PC-9 (cell line): ENCODE results near the gene OBSCN. TPM values are rescaled to one million over a fixed set of nuclear protein-coding genes. Genes with fewer than 3 reads are reported as not detected.

Source experiments
- BruUV-seq: library from RNA; stranded (reverse); fragments of 400-500 nt; replicated peaks from 2 replicates; lab custom pipeline; 2021; lab: Mats Ljungman, UMichigan
- CTCF ChIA-PET: fragments of 300-600 bp; sonication (Branson Sonifier 250); formaldehyde crosslinking; loops from one replicate; lab custom pipeline; 2022; ENCODE audit warnings: antibody characterized with exemption; lab: Charles Lee
- POLR2A ChIA-PET: fragments of 300-600 bp; sonication (Branson Sonifier 250); formaldehyde crosslinking; loops from one replicate; lab custom pipeline; 2022; ENCODE audit warnings: antibody characterized with exemption; ENCODE audit not compliant: unreplicated experiment; lab: Charles Lee
- DNase-seq, 2 experiments: peaks; one replicate each; pipeline versions ENCODE4 v3.0.0 to v3.0.0-alpha.2; 2015 to 2022; ENCODE audit warnings: mixed read lengths in 1 of 2
- H2AFZ ChIP-seq: fragments of 200-600 bp; sonication (generic); 2 replicates; pipeline ENCODE4 v1.8.1; 2017; ENCODE audit warnings: antibody characterized with exemption
- H3F3A ChIP-seq: fragments of 200-600 bp; sonication (generic); 2 replicates; pipeline ENCODE4 v1.8.1; 2017; ENCODE audit warnings: antibody characterized with exemption, mild to moderate bottlenecking, low read depth; ENCODE audit not compliant: insufficient read depth
- H3K27ac ChIP-seq: fragments of 200-600 bp; sonication (generic); 2 replicates; pipeline ENCODE4 v1.6.1; 2016; ENCODE audit warnings: mixed run types
- H3K27me3 ChIP-seq: fragments of 200-600 bp; sonication (generic); 2 replicates; pipeline ENCODE4 v1.6.1; 2016; ENCODE audit warnings: low read depth, mixed run types; ENCODE audit not compliant: insufficient read depth
- H3K36me3 ChIP-seq: fragments of 200-600 bp; sonication (generic); 2 replicates; pipeline ENCODE4 v1.6.1; 2016; ENCODE audit warnings: low read depth, mixed run types
- H3K4me1 ChIP-seq: fragments of 200-600 bp; sonication (generic); replicated peaks from 2 replicates; pipeline ENCODE4 v1.6.1; 2016; ENCODE audit warnings: mixed run types; ENCODE audit not compliant: insufficient read depth
- H3K4me2 ChIP-seq: fragments of 200-600 bp; sonication (generic); 2 replicates; pipeline ENCODE4 v1.6.1; 2017; ENCODE audit warnings: mixed run types
- H3K4me3 ChIP-seq: fragments of 200-600 bp; sonication (generic); 2 replicates; pipeline ENCODE4 v1.6.1; 2016; ENCODE audit warnings: mixed run types
- H3K79me2 ChIP-seq: fragments of 200-600 bp; sonication (generic); 2 replicates; pipeline ENCODE4 v1.6.1; 2017; ENCODE audit warnings: low read depth, mixed run types
- H3K9me2 ChIP-seq: fragments of 200-600 bp; sonication (generic); 2 replicates; pipeline ENCODE4 v1.8.1; 2017; ENCODE audit warnings: mild to moderate bottlenecking; ENCODE audit not compliant: insufficient read depth
- H3K9me3 ChIP-seq: fragments of 200-600 bp; sonication (generic); 2 replicates; pipeline ENCODE4 v1.8.1; 2016; ENCODE audit warnings: low read depth; ENCODE audit not compliant: insufficient read depth
- H4K20me1 ChIP-seq: fragments of 200-600 bp; sonication (generic); 2 replicates; pipeline ENCODE4 v1.8.1; 2017; ENCODE audit not compliant: insufficient read depth
- EZH2 ChIP-seq: fragments of 200-600 bp; sonication (generic); IDR thresholded peaks from 2 replicates; pipeline ENCODE4 v1.8.0; 2017; ENCODE audit warnings: antibody characterized with exemption, low read depth
- intact Hi-C: fragments of 100-400 bp; cut with micrococcal nuclease; formaldehyde crosslinking; loops from one replicate; pipeline ENCODE4 v1.10.0; 2022; ENCODE audit not compliant: unreplicated experiment
- total RNA-seq: library from RNA; stranded (reverse); gene quantifications from 2 replicates; pipeline ENCODE4 v1.2.3, GENCODE V29; 2021
- TF ChIP-seq, protein P1 (sequence below): fragments of 200-600 bp; sonication (generic); conservative IDR thresholded peaks from 2 replicates; pipeline ENCODE4 v1.6.1; 2017; ENCODE audit warnings: mixed run types, antibody characterized with exemption, mild to moderate bottlenecking, moderate library complexity

Gene OBSCN
- total RNA-seq, 1 experiment from 2014 or later = 62.9 TPM

DNA sequence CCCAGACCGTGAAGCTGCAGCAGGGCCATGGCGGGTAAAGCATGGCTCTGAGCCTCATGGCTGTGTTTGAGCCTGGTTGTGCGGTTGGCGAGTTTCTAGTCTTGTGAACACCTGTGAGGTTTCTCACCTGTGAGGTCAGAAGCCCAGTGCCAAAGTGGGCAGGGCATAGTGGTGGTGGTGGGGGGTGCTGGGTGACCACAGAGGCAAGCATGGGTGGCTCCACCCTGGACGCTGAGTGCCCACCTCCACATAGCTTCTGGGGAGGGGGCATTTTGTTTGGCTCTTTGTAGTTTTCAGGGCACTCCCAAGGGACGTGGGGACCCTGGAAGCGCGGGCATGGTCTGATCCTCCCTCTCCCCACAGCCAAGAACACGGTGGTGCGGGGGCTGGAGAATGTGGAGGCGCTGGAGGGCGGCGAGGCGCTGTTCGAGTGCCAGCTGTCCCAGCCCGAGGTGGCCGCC is 107.7 kb downstream of the OBSCN start:
- no peaks in the 10 kb centered on the region for H3K36me3 ChIP-seq
- intact Hi-C loops = no loop called here
- no peaks in the 10 kb centered on the region for H4K20me1 ChIP-seq
- no peak overlapping the region for H3K4me2 ChIP-seq
- no peak overlapping the region for H3K27ac ChIP-seq
- no peaks in the 10 kb centered on the region for H3K4me1 ChIP-seq
- TF ChIP-seq, protein P1, sequence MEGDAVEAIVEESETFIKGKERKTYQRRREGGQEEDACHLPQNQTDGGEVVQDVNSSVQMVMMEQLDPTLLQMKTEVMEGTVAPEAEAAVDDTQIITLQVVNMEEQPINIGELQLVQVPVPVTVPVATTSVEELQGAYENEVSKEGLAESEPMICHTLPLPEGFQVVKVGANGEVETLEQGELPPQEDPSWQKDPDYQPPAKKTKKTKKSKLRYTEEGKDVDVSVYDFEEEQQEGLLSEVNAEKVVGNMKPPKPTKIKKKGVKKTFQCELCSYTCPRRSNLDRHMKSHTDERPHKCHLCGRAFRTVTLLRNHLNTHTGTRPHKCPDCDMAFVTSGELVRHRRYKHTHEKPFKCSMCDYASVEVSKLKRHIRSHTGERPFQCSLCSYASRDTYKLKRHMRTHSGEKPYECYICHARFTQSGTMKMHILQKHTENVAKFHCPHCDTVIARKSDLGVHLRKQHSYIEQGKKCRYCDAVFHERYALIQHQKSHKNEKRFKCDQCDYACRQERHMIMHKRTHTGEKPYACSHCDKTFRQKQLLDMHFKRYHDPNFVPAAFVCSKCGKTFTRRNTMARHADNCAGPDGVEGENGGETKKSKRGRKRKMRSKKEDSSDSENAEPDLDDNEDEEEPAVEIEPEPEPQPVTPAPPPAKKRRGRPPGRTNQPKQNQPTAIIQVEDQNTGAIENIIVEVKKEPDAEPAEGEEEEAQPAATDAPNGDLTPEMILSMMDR = no peak
- TF ChIP-seq EZH2 = no peak
- ChIA-PET CTCF (interaction anchor here (0.6 kb wide), 1 partner anchor 80 kb away, joined by 3 read pairs; no protein-coding TSS in a partner anchor), POLR2A (no interaction called here)
- no TSS peak for BruUV-seq
- H3F3A ChIP-seq = no peaks in the 10 kb centered on the region
- H3K27me3 ChIP-seq = no peaks in the 10 kb centered on the region
- H3K9me2 ChIP-seq = no peaks in the 10 kb centered on the region
- no peak overlapping the region for H3K4me3 ChIP-seq
- no peak for DNase-seq
- no peak overlapping the region for H2AFZ ChIP-seq
- peaks cover 5% of the 10 kb centered on the region for H3K9me3 ChIP-seq
- no peaks in the 10 kb centered on the region for H3K79me2 ChIP-seq

DNA sequence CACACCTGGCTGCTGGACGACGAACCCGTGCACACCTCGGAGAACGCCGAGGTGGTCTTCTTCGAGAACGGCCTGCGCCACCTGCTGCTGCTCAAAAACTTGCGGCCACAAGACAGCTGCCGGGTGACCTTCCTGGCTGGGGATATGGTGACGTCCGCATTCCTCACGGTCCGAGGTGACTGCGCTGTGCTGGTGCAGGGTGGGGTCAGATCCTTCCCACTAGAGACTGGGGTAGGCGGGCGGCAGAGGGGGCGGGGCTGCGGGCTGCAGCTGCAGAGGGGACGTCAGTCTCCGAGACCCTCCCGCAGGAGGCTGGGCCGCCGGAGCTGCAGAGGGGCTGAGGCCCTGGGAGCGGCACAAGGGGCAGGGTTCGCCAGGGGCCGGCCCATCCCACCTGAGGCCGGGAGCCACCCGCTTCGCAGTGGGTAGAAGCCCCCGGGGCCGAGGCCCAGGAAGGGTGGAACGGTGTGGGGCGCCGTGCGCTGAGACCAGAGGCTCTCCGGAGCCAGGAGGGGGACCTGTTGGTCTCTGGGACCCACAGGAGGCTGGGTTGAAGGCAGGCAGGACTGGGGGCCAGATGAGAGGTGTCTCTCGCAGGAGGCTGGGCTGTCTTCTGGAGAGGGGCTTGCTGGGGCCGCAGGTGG is 108.2 kb downstream of the OBSCN start:
- POLR2A ChIA-PET = interaction anchor here (0.6 kb wide), 1 partner anchor 14 kb away, joined by 4 read pairs; no protein-coding TSS in a partner anchor
- Histone ChIP-seq H3K79me2 (no peaks in the 10 kb centered on the region), H3K4me2 (no peak overlapping the region), H4K20me1 (no peaks in the 10 kb centered on the region), H3K9me3 (peaks cover 5% of the 10 kb centered on the region), H3K27me3 (no peaks in the 10 kb centered on the region), H2AFZ (no peak overlapping the region), H3K4me3 (no peak overlapping the region), H3K27ac (no peak overlapping the region), H3K4me1 (no peaks in the 10 kb centered on the region), H3K9me2 (no peaks in the 10 kb centered on the region), H3F3A (no peaks in the 10 kb centered on the region), H3K36me3 (no peaks in the 10 kb centered on the region)
- BruUV-seq = no TSS peak
- DNase-seq = no peak
- TF ChIP-seq, protein P1 = no peak
- TF ChIP-seq EZH2 = no peak
- CTCF ChIA-PET = no interaction called here
- intact Hi-C loops = no loop called here

DNA sequence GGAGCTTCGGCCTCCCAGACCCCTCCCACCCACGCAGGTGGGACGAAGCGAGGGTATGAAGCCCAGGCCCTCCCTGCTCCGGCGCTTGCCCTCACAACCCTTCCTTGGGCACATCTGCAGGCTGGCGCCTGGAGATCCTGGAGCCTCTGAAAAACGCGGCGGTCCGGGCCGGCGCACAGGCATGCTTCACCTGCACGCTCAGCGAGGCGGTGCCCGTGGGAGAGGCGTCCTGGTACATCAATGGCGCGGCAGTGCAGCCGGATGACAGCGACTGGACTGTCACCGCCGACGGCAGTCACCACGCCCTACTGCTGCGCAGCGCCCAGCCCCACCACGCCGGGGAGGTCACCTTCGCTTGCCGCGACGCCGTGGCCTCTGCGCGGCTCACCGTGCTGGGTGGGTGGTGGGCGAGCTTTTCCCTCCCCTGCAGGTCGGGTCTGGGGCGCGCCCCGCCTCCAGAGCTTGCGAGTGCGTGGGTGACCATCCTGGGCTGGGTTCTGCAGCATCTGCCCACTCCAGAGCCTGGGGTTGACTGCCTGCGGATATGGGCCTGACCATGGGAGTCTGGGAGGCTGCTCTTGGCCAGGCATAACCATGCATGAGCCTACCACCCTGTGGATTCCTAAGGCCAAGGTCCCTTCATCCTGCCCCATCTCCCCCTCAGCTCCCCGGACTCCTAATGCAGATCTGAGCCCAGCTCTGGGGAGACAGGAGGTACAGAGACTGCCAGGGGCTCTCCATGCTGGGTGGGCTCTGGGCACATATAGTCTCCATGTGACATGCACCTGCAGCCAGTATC is 108.9 kb downstream of the OBSCN start:
- CTCF ChIA-PET = no interaction called here
- no peaks in the 10 kb centered on the region for H3F3A ChIP-seq
- H2AFZ ChIP-seq = no peak overlapping the region
- no peaks in the 10 kb centered on the region for H3K36me3 ChIP-seq
- H3K9me2 ChIP-seq = no peaks in the 10 kb centered on the region
- no peaks in the 10 kb centered on the region for H3K79me2 ChIP-seq
- no peak for DNase-seq
- no peaks in the 10 kb centered on the region for H4K20me1 ChIP-seq
- no peak overlapping the region for H3K27ac ChIP-seq
- BruUV-seq = no TSS peak
- TF ChIP-seq, protein P1 = no peak
- TF ChIP-seq EZH2 = no peak
- H3K27me3 ChIP-seq = no peaks in the 10 kb centered on the region
- no peak overlapping the region for H3K4me3 ChIP-seq
- peaks cover 5% of the 10 kb centered on the region for H3K9me3 ChIP-seq
- H3K4me1 ChIP-seq = no peaks in the 10 kb centered on the region
- H3K4me2 ChIP-seq = no peak overlapping the region
- POLR2A ChIA-PET = interaction anchor here (0.6 kb wide), 1 partner anchor 13 kb away, joined by 4 read pairs; no protein-coding TSS in a partner anchor
- intact Hi-C loops = no loop called here
